Testis (tissue), 3 donors: ENCODE measurements around the gene PADI6. TPM values are rescaled to one million over a fixed set of nuclear protein-coding genes. Genes with fewer than 3 reads are reported as not detected.

Experiments
- DNase-seq: peaks from one replicate; pipeline ENCODE4 v3.0.0-alpha.2; 2019
- H3K27ac ChIP-seq, 2 donors: fragments of 200-600 bp; sonication (generic); one replicate each; pipeline ENCODE4 v1.5.1; 2019
- H3K27me3 ChIP-seq: fragments of 200-600 bp; sonication (generic); one replicate; pipeline ENCODE4 v1.5.1; 2019
- H3K36me3 ChIP-seq: fragments of 200-600 bp; sonication (generic); one replicate; pipeline ENCODE4 v1.5.1; 2017; ENCODE audit warnings: low read depth; ENCODE audit errors: missing control alignments
- H3K4me1 ChIP-seq: fragments of 200-600 bp; sonication (generic); one replicate; pipeline ENCODE4 v1.5.1; 2019
- H3K4me3 ChIP-seq, 2 donors: fragments of 200-600 bp; sonication (generic); one replicate each; pipeline ENCODE4 v1.5.1; 2017 to 2019
- H3K9me3 ChIP-seq: fragments of 200-600 bp; sonication (generic); one replicate; pipeline ENCODE4 v1.5.1; 2017
- CTCF ChIP-seq, 3 experiments: fragments of 450-650 bp in 2 of 3; fragments of 200-600 bp in 1 of 3; sonication (generic) in 1 of 3; IDR thresholded peaks; one replicate each; pipeline ENCODE4 v1.5.1; 2016 to 2019; ENCODE audit warnings: antibody characterized with exemption in 3 of 3, mild to moderate bottlenecking in 2 of 3, moderate library complexity in 1 of 3
- POLR2A ChIP-seq: fragments of 450-650 bp; IDR thresholded peaks from one replicate; pipeline ENCODE4 v1.6.1; 2017; ENCODE audit warnings: antibody characterized with exemption, mild to moderate bottlenecking, moderate library complexity
- WGBS, 2 donors: methylation state at CpG; one replicate each; pipeline ENCODE4 v1.1.5; 2018; 5-methylcytosine and 5-hydroxymethylcytosine counted together
- intact Hi-C: fragments of 100-400 bp; cut with DNase I; formaldehyde crosslinking; loops from one replicate; pipeline ENCODE4 v1.15.1; 2023; ENCODE audit warnings: low total_unique reads
- polyA plus RNA-seq: library from polyadenylated mRNA; stranded (reverse); fragments of 350-450 nt; fragmentation: Illumina TruSeq; extraction: RNeasy Lipid Tissue Mini Kit (QIAGEN cat#74804); gene quantifications from one replicate; pipeline ENCODE4 v1.2.3, GENCODE V29; 2014; ENCODE audit warnings: low read depth, low replicate concordance; ENCODE audit not compliant: insufficient read depth
- total RNA-seq, 2 donors: library from RNA; depleted of rRNA; stranded (reverse); fragments of >200 nt; gene quantifications; one replicate each; pipeline ENCODE4 v1.2.3, GENCODE V29; 2016

The PADI6 gene
- total and polyA plus RNA-seq, 3 donors from 2014 or later, result 0.25 TPM; not detected in 2

- no peaks in the 10 kb centered on the region for H3K4me1 ChIP-seq
- intact Hi-C loops, result no loop called here
- no peaks in the 10 kb centered on the region for H3K36me3 ChIP-seq
- no peak for DNase-seq
- no peak overlapping the region for H3K4me3 ChIP-seq
- 83 to 93% methylated on average over 4 of the region's 4 CpGs for WGBS, 2 donors
- no peaks in the 10 kb centered on the region for H3K9me3 ChIP-seq
- no peak overlapping the region for H3K27ac ChIP-seq
- no peak for TF ChIP-seq POLR2A
- TF ChIP-seq CTCF (IDR thresholded peaks at IDR 0.05), result no peak
- H3K27me3 ChIP-seq, result no peaks in the 10 kb centered on the region
These were observed 10.3 kb upstream of the PADI6 start for GRCh38 chr1:17361687-17362086.

- Histone ChIP-seq H3K27me3 (no peaks in the 10 kb centered on the region), H3K27ac (no peak overlapping the region)
These were observed 8.6 kb upstream of the PADI6 start for GRCh38 chr1:17363351-17363750.

GRCh38 chr1:17363771-17364170, 8.2 kb upstream of the PADI6 start:
- intact Hi-C loops, result no loop called here
- H3K27me3 ChIP-seq, result no peaks in the 10 kb centered on the region

More at GRCh38 chr1:17363351-17363750, 8.6 kb upstream of the PADI6 start:
- Histone ChIP-seq H3K4me1 (no peaks in the 10 kb centered on the region), H3K36me3 (no peaks in the 10 kb centered on the region), H3K4me3 (no peak overlapping the region), H3K9me3 (no peaks in the 10 kb centered on the region)
- TF ChIP-seq POLR2A (no peak), CTCF (IDR thresholded peaks at IDR 0.05) (no peak)
- no peak for DNase-seq
- 83 to 89% methylated on average over 9 to 12 of the region's 12 CpGs for WGBS, 2 donors
- intact Hi-C loops, result no loop called here

GRCh38 chr1:17365293-17365692, 6.7 kb upstream of the PADI6 start:
- H3K4me3 ChIP-seq, result no peak overlapping the region
- H3K4me1 ChIP-seq, result no peaks in the 10 kb centered on the region
- TF ChIP-seq POLR2A, result no peak
- TF ChIP-seq CTCF (IDR thresholded peaks at IDR 0.05), result no peak
- no peaks in the 10 kb centered on the region for H3K36me3 ChIP-seq
- 78 to 82% methylated on average over 3 of the region's 3 CpGs for WGBS, 2 donors
- H3K9me3 ChIP-seq, result no peaks in the 10 kb centered on the region
- intact Hi-C loops, result no loop called here
- no peak for DNase-seq
- H3K27ac ChIP-seq, result no peak overlapping the region
- H3K27me3 ChIP-seq, result no peaks in the 10 kb centered on the region

More at GRCh38 chr1:17363771-17364170, 8.2 kb upstream of the PADI6 start:
- 87 to 93% methylated on average over 4 of the region's 4 CpGs for WGBS, 2 donors
- TF ChIP-seq POLR2A (no peak), CTCF (IDR thresholded peaks at IDR 0.05) (no peak)
- no peaks in the 10 kb centered on the region for H3K36me3 ChIP-seq
- no peaks in the 10 kb centered on the region for H3K4me1 ChIP-seq
- no peak overlapping the region for H3K27ac ChIP-seq
- no peak for DNase-seq
- no peak overlapping the region for H3K4me3 ChIP-seq
- no peaks in the 10 kb centered on the region for H3K9me3 ChIP-seq

GRCh38 chr1:17369466-17369865, 2.5 kb upstream of the PADI6 start:
- Histone ChIP-seq H3K4me1 (no peaks in the 10 kb centered on the region), H3K36me3 (no peaks in the 10 kb centered on the region), H3K27me3 (no peaks in the 10 kb centered on the region), H3K9me3 (no peaks in the 10 kb centered on the region), H3K4me3 (no peak overlapping the region), H3K27ac (no peak overlapping the region)
- no peak for DNase-seq
- TF ChIP-seq POLR2A (no peak), CTCF (IDR thresholded peaks at IDR 0.05) (no peak)
- intact Hi-C loops, result no loop called here
- 87% methylated on average over 5 to 9 of the region's 9 CpGs for WGBS, 2 donors
